Neural progenitor cell (in vitro differentiated cells): ENCODE measurements around the gene GNL2. TPM values are rescaled to one million over a fixed set of nuclear protein-coding genes. Genes with fewer than 3 reads are reported as not detected.
A peak's percentile ranks its signal among the peaks of the same experiment; 100 is the strongest.

Experiments
- DNase-seq: peaks from one replicate; pipeline ENCODE4 v3.0.0-alpha.2; 2016; ENCODE audit warnings: low spot score
- H2AFZ ChIP-seq: fragments of 200-600 bp; sonication (generic); replicated peaks from 2 replicates; pipeline ENCODE4 v1.6.1; 2016; ENCODE audit warnings: antibody characterized with exemption
- H3F3A ChIP-seq: fragments of 200-600 bp; sonication (generic); 2 replicates; pipeline ENCODE4 v1.6.1; 2016; ENCODE audit warnings: antibody characterized with exemption, low read depth
- H3K27ac ChIP-seq: fragments of 200-600 bp; sonication (generic); 2 replicates; pipeline ENCODE4 v1.5.1; 2016; ENCODE audit warnings: mild to moderate bottlenecking
- H3K27me3 ChIP-seq: fragments of 200-600 bp; sonication (generic); 2 replicates; pipeline ENCODE4 v1.6.1; 2016; ENCODE audit warnings: mild to moderate bottlenecking, moderate library complexity
- H3K36me3 ChIP-seq: fragments of 200-600 bp; sonication (generic); 2 replicates; pipeline ENCODE4 v1.5.1; 2016
- H3K4me1 ChIP-seq: fragments of 200-600 bp; sonication (generic); 2 replicates; pipeline ENCODE4 v1.6.1; 2016; ENCODE audit warnings: mixed run types
- H3K4me2 ChIP-seq: fragments of 200-600 bp; sonication (generic); 2 replicates; pipeline ENCODE4 v1.6.1; 2016
- H3K4me3 ChIP-seq: fragments of 200-600 bp; sonication (generic); 2 replicates; pipeline ENCODE4 v1.5.1; 2016
- H3K79me2 ChIP-seq: fragments of 200-600 bp; sonication (generic); 2 replicates; pipeline ENCODE4 v1.6.1; 2016; ENCODE audit warnings: low read depth
- H3K9ac ChIP-seq: fragments of 200-600 bp; sonication (generic); 2 replicates; pipeline ENCODE4 v1.6.1; 2016
- H3K9me3 ChIP-seq: fragments of 200-600 bp; sonication (generic); 2 replicates; pipeline ENCODE4 v1.5.1; 2016; ENCODE audit warnings: low read depth
- H4K20me1 ChIP-seq: fragments of 200-600 bp; sonication (generic); 2 replicates; pipeline ENCODE4 v1.6.1; 2016; ENCODE audit warnings: low read depth
- H3K27ac Mint-ChIP-seq: 3 replicates; pipeline ENCODE4 v1.8.0; 2021; ENCODE audit warnings: mixed read lengths
- H3K27me3 Mint-ChIP-seq: 2 replicates; pipeline ENCODE4 v1.8.0; 2022; ENCODE audit warnings: low read depth, mild to moderate bottlenecking, inconsistent platforms, moderate library complexity, mixed read lengths; ENCODE audit not compliant: insufficient read depth
- H3K36me3 Mint-ChIP-seq: 3 replicates; pipeline ENCODE4 v1.8.0; 2021; ENCODE audit warnings: mixed read lengths
- H3K4me1 Mint-ChIP-seq: 3 replicates; pipeline ENCODE4 v1.8.0; 2021; ENCODE audit warnings: mixed read lengths
- H3K4me3 Mint-ChIP-seq: 3 replicates; pipeline ENCODE4 v1.8.0; 2021; ENCODE audit warnings: mild to moderate bottlenecking, moderate library complexity, mixed read lengths
- H3K9me3 Mint-ChIP-seq: 3 replicates; pipeline ENCODE4 v1.8.0; 2020; ENCODE audit warnings: mixed read lengths
- CTCF ChIP-seq: fragments of 200-600 bp; sonication (generic); IDR thresholded peaks from 2 replicates; pipeline ENCODE4 v1.5.1; 2017; ENCODE audit warnings: antibody characterized with exemption, mild to moderate bottlenecking
- EZH2 ChIP-seq: fragments of 200-600 bp; sonication (generic); IDR thresholded peaks from 2 replicates; pipeline ENCODE4 v1.6.1; 2017; ENCODE audit warnings: antibody characterized with exemption, mild to moderate bottlenecking, moderate library complexity
- EZH2phosphoT487 ChIP-seq: fragments of 200-600 bp; sonication (generic); IDR thresholded peaks from 2 replicates; pipeline ENCODE4 v1.6.1; 2017; ENCODE audit warnings: antibody characterized with exemption
- total RNA-seq: library from RNA; depleted of rRNA; stranded (reverse); fragments of >200 nt; gene quantifications from 2 replicates; pipeline ENCODE4 v1.2.3, GENCODE V29; 2015; ENCODE audit warnings: low replicate concordance

The GNL2 gene
- total RNA-seq, 1 donor from 2014 or later, result 67.1 TPM

- Mint-ChIP-seq H3K4me3 (peak within 1 kb of the TSS; percentile 97), H3K4me1 (peaks cover 42% of the 10 kb centered on the region), H3K27me3 (peaks cover 5% of the 10 kb centered on the region), H3K9me3 (no peaks in the 10 kb centered on the region), H3K36me3 (peaks cover 20% of the 10 kb centered on the region), H3K27ac (peak within 1 kb of the TSS; percentile 99)
- H2AFZ ChIP-seq, result peak within 1 kb of the TSS; percentile 92
- peak within 1 kb of the TSS; percentile 51 for H3K9ac ChIP-seq
- H3K79me2 ChIP-seq, result peaks cover 25% of the 10 kb centered on the region
- H3K9me3 ChIP-seq, result no peaks in the 10 kb centered on the region
- peak within 1 kb of the TSS; percentile 85 for H3K4me2 ChIP-seq
- H3K4me3 ChIP-seq, result peak within 1 kb of the TSS; percentile 65
- no peaks in the 10 kb centered on the region for H3K36me3 ChIP-seq
- H4K20me1 ChIP-seq, result peaks cover 23% of the 10 kb centered on the region
- H3F3A ChIP-seq, result no peaks in the 10 kb centered on the region
- no peaks in the 10 kb centered on the region for H3K27me3 ChIP-seq
- H3K27ac ChIP-seq, result no peak within 1 kb of the TSS
- TF ChIP-seq EZH2 (no peak), CTCF (no peak), EZH2phosphoT487 (no peak)
- peak; percentile 96 for DNase-seq
- H3K4me1 ChIP-seq, result peaks cover 15% of the 10 kb centered on the region
These were observed 39.0 kb downstream of the GNL2 start, which contains the start of gene DNALI1 for GRCh38 chr1:37556712-37557196. Gene DNALI1, plus strand, starts transcription at chr1:37556940. Its CDS starts 55 bp downstream, at chr1:37556995.

DNA sequence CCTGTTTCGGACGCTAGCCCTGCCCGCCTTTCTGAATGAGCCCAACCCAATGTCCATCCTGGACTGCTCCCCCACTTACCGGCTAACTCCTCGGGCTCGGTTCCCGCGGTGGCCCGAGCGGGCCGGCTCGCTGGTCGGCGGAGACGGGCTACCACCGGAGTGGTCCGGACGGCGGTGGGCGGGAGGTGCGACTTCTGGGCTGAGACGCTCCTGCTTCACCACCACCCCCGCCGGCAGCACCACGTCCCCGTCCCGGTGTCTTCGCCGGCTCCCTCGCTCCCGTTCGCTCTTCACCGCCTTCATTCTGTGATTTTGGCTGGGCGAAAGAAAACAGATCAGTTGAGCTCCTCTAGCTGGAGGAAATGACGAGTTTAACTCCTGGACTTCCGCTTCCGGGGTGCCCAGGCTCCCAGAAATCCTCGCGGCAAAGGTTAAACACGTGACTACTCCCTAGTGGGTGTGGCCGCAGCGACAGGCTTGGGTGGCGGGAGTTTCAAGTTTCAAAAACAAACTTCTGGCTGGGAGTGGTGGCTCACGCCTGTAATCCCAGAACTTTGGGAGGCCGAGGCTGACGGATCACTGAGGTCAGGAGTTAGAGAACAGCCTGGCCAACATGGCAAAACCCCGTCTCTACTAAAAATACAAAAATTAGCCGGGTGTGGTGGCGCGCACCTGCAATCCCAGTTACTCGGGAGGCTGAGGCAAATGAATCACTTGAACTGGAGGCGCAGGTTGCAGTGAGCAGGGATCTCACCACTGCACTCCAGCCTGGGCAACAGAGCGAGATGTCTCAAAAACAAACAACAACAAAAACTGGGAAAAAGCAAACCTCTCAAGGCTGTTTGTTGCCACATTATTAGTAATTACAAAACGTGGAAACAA lies 41.6 kb downstream of the GNL2 start, which contains the start of gene SNIP1:
SNIP1 (minus strand) TSS at position 367 of the 882 bp plus-strand sequence; CDS start at position 303, 64 bp downstream.
- H3F3A ChIP-seq, result no peaks in the 10 kb centered on the region
- H3K9me3 ChIP-seq, result no peaks in the 10 kb centered on the region
- H3K4me2 ChIP-seq, result peak within 1 kb of the TSS; percentile 100
- H2AFZ ChIP-seq, result peak within 1 kb of the TSS; percentile 85
- H3K27ac ChIP-seq, result peak within 1 kb of the TSS; percentile 76
- H3K9ac ChIP-seq, result peak within 1 kb of the TSS; percentile 96
- peak; percentile 38 for TF ChIP-seq EZH2
- no peak for TF ChIP-seq EZH2phosphoT487
- peak; percentile 93 for DNase-seq
- peak within 1 kb of the TSS; percentile 97 for H3K4me3 ChIP-seq
- peak within 1 kb of the TSS; percentile 15 for H3K27ac Mint-ChIP-seq
- H3K27me3 ChIP-seq, result no peaks in the 10 kb centered on the region
- H3K36me3 ChIP-seq, result no peaks in the 10 kb centered on the region
- H4K20me1 ChIP-seq, result peaks cover 34% of the 10 kb centered on the region
- peaks cover 15% of the 10 kb centered on the region for H3K4me1 ChIP-seq
- H3K79me2 ChIP-seq, result peaks cover 42% of the 10 kb centered on the region
- peaks cover 5% of the 10 kb centered on the region for H3K27me3 Mint-ChIP-seq
- H3K4me3 Mint-ChIP-seq, result peak within 1 kb of the TSS; percentile 99
- peaks cover 42% of the 10 kb centered on the region for H3K4me1 Mint-ChIP-seq
- no peaks in the 10 kb centered on the region for H3K9me3 Mint-ChIP-seq
- peaks cover 6% of the 10 kb centered on the region for H3K36me3 Mint-ChIP-seq

DNA sequence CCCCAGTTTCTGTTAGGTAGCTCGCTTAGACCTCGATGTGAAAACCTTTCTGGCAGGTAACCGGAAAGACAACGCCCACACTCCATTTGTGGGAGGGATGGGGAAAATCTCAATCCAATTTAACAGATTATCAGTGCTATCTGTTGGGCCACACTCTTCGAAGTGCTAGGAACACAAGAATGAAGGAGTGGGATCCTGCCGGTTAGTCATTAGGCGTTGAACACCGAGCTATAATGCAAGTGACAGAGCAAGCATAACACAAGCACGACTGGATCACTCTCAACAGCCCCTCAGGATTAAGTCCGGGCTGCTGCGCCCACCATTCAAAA lies 42.2 kb downstream of the GNL2 start:
- H4K20me1 ChIP-seq, result peaks cover 35% of the 10 kb centered on the region
- no peaks in the 10 kb centered on the region for H3K36me3 ChIP-seq
- Mint-ChIP-seq H3K4me3 (peak overlapping the region; percentile 99), H3K4me1 (peaks cover 40% of the 10 kb centered on the region), H3K9me3 (no peaks in the 10 kb centered on the region), H3K36me3 (peaks cover 5% of the 10 kb centered on the region), H3K27me3 (peaks cover 5% of the 10 kb centered on the region), H3K27ac (no peak overlapping the region)
- peak overlapping the region; percentile 76 for H3K27ac ChIP-seq
- DNase-seq, result no peak
- H3K9me3 ChIP-seq, result no peaks in the 10 kb centered on the region
- peak overlapping the region; percentile 97 for H3K4me3 ChIP-seq
- H3K27me3 ChIP-seq, result no peaks in the 10 kb centered on the region
- no peaks in the 10 kb centered on the region for H3F3A ChIP-seq
- peak overlapping the region; percentile 85 for H2AFZ ChIP-seq
- H3K4me2 ChIP-seq, result peak overlapping the region; percentile 100
- H3K9ac ChIP-seq, result peak overlapping the region; percentile 96
- TF ChIP-seq EZH2 (no peak), CTCF (no peak), EZH2phosphoT487 (no peak)
- H3K4me1 ChIP-seq, result peaks cover 15% of the 10 kb centered on the region
- peaks cover 42% of the 10 kb centered on the region for H3K79me2 ChIP-seq
